ELR (cell line): ENCODE measurements around the gene MRNIP.

Source experiments
- DNase-seq: peaks from one replicate; pipeline ENCODE4 v3.0.0-alpha.2; 2015; ENCODE audit warnings: low read depth

Gene MRNIP

GRCh38 chr5:179821298-179822058 is 37.1 kb downstream of the MRNIP start:
- DNase-seq: peak; percentile 94

- DNase-seq: peak; percentile 81
Measured at GRCh38 chr5:179820483-179821297, 37.9 kb downstream of the MRNIP start, which contains the start of gene SQSTM1. TSS of gene SQSTM1 (plus strand) at chr5:179820905. CDS start at chr5:179820937, 32 bp downstream.

GRCh38 chr5:179820127-179820482 is 38.5 kb downstream of the MRNIP start:
- DNase-seq: no peak

GRCh38 chr5:179819296-179820126 is 39.1 kb downstream of the MRNIP start:
- DNase-seq: peak; percentile 84

GRCh38 chr5:179818746-179819295 is 39.8 kb downstream of the MRNIP start:
- peak; percentile 96 for DNase-seq

GRCh38 chr5:179817890-179818745 is 40.5 kb downstream of the MRNIP start:
- no peak for DNase-seq

GRCh38 chr5:179817470-179817840 is 41.2 kb downstream of the MRNIP start:
- no peak for DNase-seq

GRCh38 chr5:179816796-179817469 is 41.7 kb downstream of the MRNIP start:
- DNase-seq: no peak

GRCh38 chr5:179816401-179816795 is 42.2 kb downstream of the MRNIP start:
- no peak for DNase-seq

- no peak for DNase-seq
Measured at GRCh38 chr5:179815491-179816249, 42.9 kb downstream of the MRNIP start.

- DNase-seq: no peak
Measured at GRCh38 chr5:179814090-179814489, 44.5 kb downstream of the MRNIP start.

GRCh38 chr5:179812997-179813607 is 45.5 kb downstream of the MRNIP start:
- DNase-seq: no peak

- DNase-seq: no peak
Measured at GRCh38 chr5:179812135-179812825, 46.3 kb downstream of the MRNIP start.

- peak; percentile 82 for DNase-seq
Measured at GRCh38 chr5:179806250-179807048, 52.2 kb downstream of the MRNIP start, which contains the start of gene MGAT4B. TSS of gene MGAT4B (minus strand) at chr5:179806866. CDS start at chr5:179806583, 283 bp downstream.

GRCh38 chr5:179805529-179806249 is 52.9 kb downstream of the MRNIP start:
- DNase-seq: peak; percentile 67

- no peak for DNase-seq
Measured at GRCh38 chr5:179805070-179805528, 53.5 kb downstream of the MRNIP start.

GRCh38 chr5:179804555-179804947 is 54.1 kb downstream of the MRNIP start:
- no peak for DNase-seq
